ENCODE measurements around the gene PHF24.
A peak's percentile ranks its signal among the peaks of the same experiment; 100 is the strongest.
"Not testable (repeated sequence)": the region's sequence is repeated elsewhere in the genome, so short reads cannot be mapped to it uniquely, and the experiment has no call there.

The PHF24 gene

DNA sequence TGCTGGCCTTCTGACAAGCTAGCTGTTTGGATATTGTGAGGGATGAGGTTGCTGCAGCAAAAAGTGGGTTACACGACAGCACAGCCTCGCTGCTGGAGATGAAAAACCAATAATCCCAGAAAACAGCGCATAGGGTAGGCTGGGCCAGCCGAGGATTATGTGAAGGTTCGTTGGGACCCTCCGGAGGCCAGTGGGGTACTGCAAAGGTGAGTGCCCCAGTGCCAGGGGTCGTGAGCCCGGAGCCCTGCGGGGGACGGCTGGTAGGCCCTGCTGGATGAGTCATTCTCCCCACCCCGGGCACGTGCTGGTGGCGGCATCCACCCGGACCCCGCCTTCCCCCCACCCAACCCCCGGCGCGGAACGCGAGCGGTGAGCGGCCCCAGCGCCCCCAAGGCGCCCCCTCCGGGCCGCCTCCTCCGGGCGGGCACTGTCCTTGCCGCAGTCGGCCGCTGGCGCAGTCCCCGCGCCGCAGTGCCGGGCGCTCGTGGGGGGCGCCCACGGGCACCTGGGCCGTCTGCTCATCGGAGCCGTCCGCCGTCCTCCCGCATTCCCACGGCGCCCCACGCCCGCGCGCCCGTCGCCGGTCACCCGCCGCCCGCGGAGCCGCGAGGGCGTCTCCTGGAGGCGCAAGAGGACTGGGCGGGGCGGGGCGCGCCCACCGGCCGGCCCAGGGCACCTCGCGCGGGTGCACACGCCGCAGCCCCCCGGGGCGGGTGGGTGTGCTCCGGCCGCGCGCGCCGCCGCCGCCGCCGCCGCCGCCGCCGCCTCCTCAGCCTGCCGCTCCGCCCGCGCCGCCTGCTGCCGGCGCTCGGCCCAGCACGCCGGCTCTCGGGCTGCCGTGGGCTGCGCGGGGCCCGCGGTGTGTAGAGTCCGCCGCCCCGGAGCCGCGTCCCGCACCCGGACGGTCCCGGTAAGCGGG is at the start of gene PHF24:
TSS of gene PHF24 (plus strand) at position 794 of the 919 bp plus-strand sequence. CDS start 13,014 bp downstream, outside the sequence.
- FAIRE-seq (no peak), DNase-seq (ENCODE audit: low spot score) (peak; percentile 64)

DNA sequence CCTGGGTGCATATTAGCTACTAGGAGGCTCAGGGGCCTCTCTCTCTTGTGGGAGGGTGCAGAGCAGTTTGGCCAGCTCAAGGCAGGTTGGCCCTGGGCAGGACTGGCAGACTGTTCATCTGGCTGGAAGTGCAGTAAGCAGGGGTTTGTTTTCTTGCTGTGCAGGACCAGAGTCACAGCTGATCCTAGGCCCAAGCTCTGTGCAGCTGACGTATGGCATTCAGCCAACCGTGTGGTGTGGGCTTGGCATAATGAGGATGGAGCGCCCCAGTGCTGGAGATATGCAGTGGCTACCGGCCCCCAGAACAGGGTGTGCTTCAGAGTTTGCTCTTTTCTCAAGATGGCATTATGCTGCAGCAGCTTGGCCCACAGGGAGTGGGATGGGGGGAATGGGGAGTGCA is 31.0 kb upstream of the PHF24 start:
- FAIRE-seq (no peak), DNase-seq (ENCODE audit: low spot score) (no peak)

DNA sequence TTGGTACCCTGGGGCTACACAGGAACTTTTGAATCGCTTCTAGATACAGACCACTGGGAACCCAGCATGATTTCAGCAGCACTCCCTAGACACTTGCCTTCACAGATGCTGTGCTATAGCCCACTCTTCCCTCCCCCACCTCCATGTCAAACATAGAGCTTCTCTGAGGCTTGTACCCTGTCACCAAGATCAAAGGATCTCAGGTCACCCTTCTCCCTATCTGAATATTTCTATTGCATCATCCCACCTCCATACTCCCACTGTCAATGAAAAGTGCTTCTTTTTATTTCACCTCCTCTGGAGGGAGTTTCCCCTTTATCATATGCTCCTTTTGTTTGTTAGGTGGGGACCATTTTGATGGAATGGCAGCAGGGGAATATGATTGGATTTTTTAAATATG is 29.2 kb upstream of the PHF24 start:
- DNase-seq (ENCODE audit: low spot score) = no peak
- no peak for FAIRE-seq

DNA sequence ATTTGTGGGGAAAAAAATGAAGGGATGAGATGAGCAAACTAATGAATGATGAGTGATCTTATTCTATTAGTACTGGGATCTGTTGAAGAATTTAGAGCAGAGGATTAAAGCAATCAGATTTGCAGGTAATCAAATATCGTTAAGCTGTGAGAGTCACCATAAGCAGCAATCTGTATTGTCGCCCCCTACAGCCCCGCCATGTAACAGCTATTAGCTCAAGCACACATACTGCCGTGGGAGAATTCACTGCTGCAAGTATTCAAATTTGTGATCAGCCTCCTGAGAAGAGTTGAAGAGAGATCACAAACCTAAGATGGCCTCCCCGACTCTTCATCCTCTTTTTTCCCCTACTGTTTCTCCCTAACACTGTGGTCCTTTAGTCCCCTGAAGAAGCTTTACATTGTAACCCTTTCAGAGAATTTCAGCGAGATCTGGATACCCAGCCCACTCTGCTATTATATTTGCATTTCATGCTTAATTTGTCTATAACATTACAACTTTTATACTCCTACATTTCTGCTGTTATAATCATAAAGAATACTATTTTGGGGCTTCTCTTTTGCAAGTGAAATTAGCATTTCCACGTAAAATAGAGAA is 28.5 kb upstream of the PHF24 start:
- FAIRE-seq (no peak), DNase-seq (ENCODE audit: low spot score) (peak; percentile 31)

DNA sequence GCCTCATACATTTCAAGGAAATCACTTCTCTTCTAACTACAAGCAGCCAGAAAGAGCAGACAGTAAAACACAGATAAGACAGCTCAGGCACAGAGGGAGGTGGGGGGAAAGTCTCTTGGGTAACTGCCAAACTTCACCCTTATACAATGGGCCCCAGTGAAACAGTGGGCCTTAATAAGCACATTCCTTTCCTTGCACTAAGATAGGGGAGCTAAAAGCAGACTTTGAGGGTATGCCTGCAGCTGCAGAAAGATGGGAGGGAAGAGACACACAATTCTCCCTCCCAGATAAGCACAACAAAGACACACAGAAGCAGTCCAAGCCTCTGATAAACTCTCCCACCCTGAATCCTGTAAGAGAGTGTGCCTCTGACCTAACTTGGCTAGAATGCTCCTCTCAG is 18.1 kb upstream of the PHF24 start:
- not testable (repeated sequence) for FAIRE-seq

DNA sequence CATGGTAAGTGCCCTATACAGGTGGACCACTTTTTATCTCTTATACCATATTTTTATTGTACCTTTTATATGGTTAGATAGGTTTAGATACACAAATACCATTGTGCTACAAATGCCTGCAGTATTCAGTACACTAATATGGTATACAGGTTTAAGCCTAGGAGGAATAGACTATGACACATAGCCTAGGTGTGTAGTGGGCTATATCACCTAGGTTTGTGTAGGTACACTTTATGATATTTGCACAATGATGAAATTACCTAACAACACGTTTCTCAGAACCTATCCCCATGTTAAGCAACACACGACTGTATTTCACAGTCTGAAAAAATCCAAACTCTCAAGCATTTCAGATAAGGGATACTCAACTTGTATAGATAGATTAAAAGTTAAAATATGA is 9.6 kb upstream of the PHF24 start:
- FAIRE-seq (no peak), DNase-seq (ENCODE audit: low spot score) (no peak)

More for the DNA sequence above, 18.1 kb upstream of the PHF24 start:
- not testable (repeated sequence) for DNase-seq (ENCODE audit: low spot score)

DNA sequence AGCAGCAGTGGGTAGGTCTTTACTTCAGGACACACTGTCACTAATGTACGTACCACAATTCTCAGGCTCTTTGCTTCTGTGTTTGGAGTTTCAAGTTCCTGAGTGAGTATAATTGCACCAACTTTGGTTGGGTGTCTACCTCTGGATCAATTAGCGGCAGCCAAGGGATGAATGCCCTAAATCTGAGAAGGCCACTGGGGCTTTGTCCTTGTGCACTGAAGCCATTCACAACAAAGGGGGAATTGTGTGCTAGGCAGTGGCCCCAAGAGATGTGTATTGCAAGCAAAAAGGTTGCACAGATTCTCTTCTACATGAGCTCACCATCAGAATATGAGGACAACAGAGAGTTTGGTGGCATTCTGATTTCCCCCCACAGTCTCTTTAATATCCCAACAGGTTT is 3.9 kb upstream of the PHF24 start:
- DNase-seq (ENCODE audit: low spot score) = no peak
- FAIRE-seq = no peak

DNA sequence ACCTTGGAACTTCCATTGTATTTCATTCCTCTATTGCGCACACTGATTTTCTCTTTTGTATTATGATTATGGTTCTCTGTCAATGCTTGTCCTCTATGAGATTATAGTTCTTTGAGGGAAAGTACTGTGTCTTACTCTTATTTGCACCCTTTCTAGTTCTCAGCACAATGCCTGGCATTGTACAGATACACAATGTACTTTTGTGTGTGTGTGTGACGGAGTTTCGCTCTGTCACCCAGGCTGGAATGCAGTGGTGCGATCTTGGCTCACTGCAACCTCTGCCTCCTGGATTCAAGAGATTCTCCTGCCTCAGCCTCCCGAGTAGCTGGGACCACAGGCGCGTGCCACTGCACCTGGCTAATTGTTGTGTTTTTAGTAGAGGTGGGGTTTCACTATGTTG is 2.0 kb upstream of the PHF24 start:
- not testable (repeated sequence) for DNase-seq (ENCODE audit: low spot score); FAIRE-seq

DNA sequence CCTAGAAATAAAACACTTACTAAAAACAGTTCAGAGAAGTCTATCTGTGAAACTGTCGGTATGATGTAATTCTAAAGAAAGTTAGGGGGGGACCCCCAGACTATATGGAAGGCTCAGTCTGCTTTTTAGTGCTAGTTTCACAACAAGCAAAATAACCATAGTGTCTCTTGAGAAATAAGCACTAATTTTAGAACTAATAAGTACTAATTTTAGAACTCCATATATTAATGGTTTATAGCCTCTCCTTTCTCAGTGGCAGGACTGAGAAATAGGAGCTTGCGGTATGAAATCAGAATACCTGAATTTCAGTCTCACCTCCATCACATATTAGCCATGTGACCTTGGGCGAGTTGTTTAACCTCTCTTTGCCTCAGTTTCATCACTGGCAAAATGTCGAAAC is 1.4 kb upstream of the PHF24 start:
- no peak for FAIRE-seq
- no peak for DNase-seq (ENCODE audit: low spot score)

DNA sequence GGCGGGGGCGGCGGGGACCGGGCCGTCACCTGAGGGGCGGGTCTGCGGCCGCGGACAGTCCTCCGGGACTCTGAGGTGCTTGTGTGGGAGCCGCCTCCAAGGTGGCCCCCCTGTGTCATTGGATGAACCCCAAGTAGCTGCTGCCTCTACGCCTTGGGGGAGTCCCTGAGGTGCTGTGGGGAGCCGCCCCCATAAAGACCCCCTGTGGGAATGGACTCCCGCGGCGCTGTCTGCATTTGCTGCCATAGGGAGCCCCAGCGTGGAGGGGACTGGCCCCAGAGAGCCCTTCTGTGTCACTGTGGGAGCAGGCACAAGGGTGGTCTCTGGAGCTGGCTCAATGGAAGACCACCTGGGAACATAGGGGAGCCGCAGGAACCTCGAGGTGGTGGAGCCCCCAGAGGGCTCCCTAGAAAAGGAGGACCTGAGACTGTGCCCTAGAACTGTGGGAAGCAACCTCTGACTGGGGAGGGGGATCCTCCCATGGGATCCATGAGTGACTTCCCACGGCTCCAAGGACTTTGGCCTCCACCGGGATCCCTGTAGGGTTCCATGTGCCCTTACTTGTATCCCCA is 412 bp downstream of the PHF24 start:
- DNase-seq (ENCODE audit: low spot score) (no peak), FAIRE-seq (peak; percentile 62)

DNA sequence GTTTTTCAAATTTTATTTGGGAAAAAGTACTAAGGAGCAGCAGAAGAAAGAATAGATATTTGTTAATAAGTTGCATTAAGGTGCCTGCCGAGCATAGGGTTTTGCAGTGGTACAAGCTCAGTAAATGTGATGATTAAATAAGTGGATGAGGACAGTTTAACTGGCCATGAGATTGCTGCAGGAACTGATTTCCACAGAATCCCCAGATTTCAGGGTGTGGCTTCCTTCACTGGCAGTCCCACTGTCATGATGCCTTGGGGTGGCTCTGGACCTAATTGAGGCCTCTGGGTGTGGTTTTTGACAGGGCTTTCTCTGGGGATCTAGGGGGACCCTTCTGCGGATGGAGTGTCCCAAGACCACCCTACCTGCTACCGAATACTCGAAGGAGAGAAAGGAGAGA is 1.4 kb downstream of the PHF24 start:
- no peak for DNase-seq (ENCODE audit: low spot score)
- FAIRE-seq = no peak

DNA sequence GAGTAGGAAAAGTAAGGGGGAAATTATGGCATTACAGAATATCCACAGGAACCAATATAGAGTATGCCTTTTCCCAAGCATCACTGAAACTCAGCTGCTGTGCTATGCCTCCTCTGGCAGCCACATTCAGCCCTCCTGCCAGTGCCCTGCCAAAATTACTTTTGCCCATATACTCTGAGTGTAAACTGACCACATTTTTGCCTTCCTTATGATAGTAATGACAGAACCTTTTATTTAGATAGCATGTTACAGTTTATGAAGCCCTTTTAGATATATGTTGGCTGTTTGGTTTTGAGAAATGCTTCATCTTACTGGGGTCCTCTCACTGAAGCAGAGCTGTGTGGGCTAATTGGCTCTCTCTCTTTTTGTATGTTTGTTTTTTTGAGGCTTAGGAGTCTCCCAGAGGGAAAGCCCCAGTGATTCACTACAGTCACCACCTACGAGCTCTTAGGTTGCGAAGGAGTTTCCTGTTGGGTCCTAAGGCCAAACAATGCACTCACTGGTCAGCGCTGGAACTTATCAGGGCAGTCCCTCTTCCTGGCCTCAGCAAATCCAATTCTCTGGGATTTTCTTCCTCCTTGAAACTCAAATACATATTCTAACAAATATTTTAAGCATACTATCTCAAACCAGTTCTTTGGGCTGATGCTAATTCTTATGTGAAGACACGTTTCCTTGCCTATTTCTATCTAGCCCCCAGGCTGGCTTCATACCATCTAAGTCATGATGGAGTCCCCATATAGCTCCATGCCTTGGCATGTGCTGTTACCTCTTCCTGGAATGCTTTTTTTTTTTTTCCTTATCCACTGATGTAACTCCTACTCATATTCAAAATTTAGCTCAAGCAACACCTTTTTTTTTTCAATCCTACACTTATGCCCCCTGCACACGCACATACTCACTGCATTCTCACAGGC is 3.7 kb downstream of the PHF24 start:
- peak; percentile 24 for DNase-seq (ENCODE audit: low spot score)

DNA sequence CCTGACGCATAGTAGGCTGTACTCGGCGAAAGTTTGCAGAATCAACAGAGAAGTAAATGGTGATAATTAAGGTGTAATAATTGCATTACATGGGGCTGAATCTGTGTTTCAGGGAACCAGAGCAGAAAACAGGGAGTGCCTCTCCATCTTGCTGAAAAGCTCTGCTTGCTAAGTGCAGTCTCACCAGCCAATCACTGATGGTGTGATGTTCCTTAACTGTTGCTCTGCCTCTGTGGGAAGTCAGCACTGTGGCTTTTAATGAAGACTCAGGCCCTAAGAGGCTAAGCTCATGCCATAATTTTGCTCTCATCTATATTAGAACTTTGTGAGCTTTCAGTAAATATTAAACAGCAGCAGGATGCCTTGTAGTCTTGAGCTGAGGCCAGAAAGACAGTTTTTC is 4.5 kb downstream of the PHF24 start:
- no peak for FAIRE-seq

More for the DNA sequence above, 3.7 kb downstream of the PHF24 start:
- FAIRE-seq = no peak

DNA sequence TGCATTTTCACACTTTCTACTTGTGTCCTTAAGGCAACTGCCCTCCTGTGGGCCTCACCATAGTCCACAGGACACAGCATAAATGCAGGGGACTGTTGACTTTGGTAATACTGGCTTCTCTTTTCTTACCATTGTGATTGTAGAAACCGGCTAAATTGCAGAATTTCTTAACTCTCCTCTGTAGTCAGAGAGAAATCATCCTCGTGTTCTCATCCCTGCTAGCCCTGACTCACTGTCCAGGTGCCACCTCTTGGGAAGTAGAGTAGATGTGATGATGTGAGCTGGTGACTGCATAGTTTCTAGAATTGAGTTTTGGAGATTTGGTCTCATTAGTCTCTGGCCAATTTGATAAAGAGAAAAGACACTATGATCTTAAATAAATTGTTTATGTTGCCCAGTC is 5.5 kb downstream of the PHF24 start:
- DNase-seq (ENCODE audit: low spot score) (no peak), FAIRE-seq (no peak)

More for the DNA sequence above, 4.5 kb downstream of the PHF24 start:
- DNase-seq (ENCODE audit: low spot score) = no peak

DNA sequence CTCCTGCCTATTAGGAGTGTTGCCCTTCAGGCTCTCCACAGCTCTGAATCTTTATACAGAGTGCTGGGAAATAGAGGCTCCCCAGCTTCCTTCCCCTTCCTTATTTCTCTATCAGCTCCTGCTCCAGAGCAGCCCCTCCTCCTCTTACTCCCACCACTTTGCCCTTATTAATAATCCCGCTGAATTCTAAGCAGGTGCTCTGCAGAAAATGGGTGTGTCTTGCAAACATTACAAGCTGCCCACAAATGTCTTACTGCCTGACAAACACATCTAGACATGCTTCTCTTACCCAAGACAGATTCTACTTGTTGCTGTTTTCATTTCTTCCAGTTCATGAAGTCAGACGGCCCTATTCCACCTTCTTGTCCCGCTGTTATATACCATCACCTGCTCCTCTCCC is 6.4 kb downstream of the PHF24 start:
- DNase-seq (ENCODE audit: low spot score) = no peak
- no peak for FAIRE-seq

DNA sequence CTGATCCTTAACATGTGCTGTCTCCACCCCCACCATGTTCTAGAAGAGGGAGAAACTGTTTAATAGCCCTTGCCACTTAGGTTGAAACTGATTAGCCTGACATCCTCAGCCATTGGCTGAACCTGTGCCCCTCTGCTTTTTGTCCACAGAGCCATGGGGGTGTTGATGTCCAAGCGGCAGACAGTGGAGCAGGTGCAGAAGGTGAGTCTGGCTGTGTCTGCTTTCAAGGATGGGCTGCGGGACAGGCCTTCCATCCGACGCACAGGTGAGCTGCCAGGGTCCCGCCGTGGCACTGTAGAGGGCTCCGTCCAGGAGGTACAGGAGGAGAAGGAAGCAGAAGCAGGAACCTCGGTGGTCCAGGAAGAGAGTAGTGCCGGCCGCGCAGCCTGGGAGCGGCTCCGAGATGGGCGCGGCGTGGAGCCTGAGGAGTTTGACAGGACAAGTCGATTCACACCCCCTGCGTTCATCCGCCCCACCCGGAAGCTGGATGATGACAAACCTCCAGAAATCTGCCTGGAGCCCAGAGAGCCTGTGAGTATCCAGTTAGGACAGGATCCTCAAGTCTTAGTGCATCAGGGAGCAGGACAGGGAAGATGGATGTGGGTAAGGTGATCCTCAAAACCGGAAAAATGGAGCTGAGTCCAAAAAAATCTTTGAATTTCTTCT is 13.2 kb downstream of the PHF24 start:
- FAIRE-seq (no peak), DNase-seq (ENCODE audit: low spot score) (no peak)

DNA sequence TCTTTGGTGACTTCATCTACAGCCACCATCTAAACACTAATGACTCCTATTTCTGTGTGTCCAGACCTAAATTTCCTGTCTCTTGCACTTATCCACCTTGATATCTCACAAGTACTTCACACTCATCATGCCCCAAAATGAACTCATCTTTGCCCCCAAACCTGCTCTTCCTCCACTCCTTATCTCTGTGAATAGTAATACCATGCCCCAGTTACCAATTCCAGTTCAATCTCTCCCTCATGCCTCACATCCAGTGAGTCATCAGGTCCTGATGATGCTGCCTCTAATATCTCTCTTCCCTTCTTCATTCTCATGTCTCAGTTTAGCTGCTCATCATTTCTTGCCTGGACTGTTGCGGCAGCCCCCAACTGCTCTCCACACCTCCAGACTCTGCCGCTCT is 16.6 kb downstream of the PHF24 start:
- FAIRE-seq (no peak), DNase-seq (ENCODE audit: low spot score) (no peak)

DNA sequence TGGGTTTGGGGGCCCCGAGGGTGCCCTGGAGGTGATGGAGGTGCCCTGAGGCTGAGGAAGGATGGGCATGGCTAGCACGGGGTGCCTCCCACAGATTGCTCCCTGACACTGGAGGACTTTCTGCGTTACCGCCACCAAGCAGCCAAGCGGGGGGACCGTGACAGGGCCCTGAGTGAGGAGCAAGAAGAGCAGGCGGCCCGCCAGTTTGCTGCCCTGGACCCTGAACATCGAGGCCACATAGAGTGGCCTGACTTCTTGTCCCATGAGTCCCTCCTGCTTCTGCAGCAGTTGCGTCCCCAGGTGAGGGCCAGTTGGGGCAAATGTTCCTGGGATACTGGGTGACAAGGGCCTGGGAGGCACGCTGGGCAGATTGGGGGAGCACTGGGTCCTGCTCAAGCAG is 18.4 kb downstream of the PHF24 start:
- DNase-seq (ENCODE audit: low spot score) (no peak), FAIRE-seq (no peak)

DNA sequence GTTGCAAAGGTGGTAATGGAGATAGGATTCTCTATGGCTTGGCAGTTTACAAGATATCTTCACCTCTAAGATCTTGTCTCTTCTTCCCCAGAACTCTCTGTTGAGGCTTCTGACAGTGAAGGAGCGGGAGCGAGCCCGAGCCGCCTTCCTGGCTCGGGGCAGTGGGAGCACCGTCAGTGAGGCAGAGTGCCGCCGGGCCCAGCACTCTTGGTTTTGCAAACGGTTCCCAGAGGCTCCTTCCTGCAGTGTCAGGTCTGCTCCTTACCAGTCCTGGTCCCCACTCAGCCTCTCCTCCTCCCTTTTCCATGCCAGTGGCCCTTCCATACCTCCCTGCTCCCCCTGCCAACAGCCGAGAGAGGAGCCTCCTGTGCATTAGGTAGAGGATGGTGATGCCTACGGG is 18.9 kb downstream of the PHF24 start:
- no peak for FAIRE-seq
- no peak for DNase-seq (ENCODE audit: low spot score)

DNA sequence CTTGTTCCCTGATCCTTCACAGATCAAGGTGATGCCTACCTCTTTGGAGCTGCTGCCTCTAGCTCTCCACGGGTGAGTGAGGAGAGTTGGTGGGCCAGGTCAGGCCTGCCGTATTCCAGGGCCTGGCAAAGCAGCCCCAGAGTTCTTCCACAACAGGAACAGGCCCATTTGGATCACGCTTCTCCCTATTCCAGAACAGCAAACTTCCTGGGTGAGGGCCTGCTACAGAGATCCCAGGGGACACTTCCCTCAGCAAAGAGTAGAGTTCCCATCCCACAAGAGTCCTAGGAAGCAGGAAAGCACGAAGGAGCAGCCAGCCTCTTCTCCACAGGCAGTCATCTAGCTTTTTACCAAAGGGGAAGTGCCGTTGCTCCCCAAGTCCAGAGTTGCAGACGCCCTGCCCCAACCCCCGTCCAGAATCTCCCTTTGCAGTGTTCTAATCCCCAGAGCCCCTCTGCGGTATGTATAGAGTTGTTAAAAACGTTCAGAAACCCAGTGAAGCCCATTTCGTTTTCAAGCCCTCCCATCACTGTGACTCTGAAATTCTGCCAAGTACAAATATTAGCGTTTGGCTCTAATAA is 22.2 kb downstream of the PHF24 start:
- FAIRE-seq (no peak), DNase-seq (ENCODE audit: low spot score) (no peak)
